ENCODE results near the gene METTL4.

Gene METTL4

GRCh38 chr18:2510416-2510815 is 60.9 kb downstream of the METTL4 start:
- TF ChIP-seq, protein P1, sequence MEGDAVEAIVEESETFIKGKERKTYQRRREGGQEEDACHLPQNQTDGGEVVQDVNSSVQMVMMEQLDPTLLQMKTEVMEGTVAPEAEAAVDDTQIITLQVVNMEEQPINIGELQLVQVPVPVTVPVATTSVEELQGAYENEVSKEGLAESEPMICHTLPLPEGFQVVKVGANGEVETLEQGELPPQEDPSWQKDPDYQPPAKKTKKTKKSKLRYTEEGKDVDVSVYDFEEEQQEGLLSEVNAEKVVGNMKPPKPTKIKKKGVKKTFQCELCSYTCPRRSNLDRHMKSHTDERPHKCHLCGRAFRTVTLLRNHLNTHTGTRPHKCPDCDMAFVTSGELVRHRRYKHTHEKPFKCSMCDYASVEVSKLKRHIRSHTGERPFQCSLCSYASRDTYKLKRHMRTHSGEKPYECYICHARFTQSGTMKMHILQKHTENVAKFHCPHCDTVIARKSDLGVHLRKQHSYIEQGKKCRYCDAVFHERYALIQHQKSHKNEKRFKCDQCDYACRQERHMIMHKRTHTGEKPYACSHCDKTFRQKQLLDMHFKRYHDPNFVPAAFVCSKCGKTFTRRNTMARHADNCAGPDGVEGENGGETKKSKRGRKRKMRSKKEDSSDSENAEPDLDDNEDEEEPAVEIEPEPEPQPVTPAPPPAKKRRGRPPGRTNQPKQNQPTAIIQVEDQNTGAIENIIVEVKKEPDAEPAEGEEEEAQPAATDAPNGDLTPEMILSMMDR (IDR thresholded peaks at IDR 0.05; ENCODE audit: borderline replicate concordance, control extremely low read depth, extremely low read depth, insufficient read depth, missing control alignments) = no peak
- no peak for DNase-seq (ENCODE audit: low spot score)
- in situ Hi-C loops (cut with MboI; ENCODE audit: low sequenced_read_pairs, unreplicated experiment) = no loop called here

GRCh38 chr18:2508678-2509077 is 62.6 kb downstream of the METTL4 start:
- DNase-seq (ENCODE audit: low spot score) = no peak
- TF ChIP-seq, protein P1 (IDR thresholded peaks at IDR 0.05; ENCODE audit: borderline replicate concordance, control extremely low read depth, extremely low read depth, insufficient read depth, missing control alignments) = no peak
- in situ Hi-C loops (cut with MboI; ENCODE audit: low sequenced_read_pairs, unreplicated experiment) = no loop called here

DNA sequence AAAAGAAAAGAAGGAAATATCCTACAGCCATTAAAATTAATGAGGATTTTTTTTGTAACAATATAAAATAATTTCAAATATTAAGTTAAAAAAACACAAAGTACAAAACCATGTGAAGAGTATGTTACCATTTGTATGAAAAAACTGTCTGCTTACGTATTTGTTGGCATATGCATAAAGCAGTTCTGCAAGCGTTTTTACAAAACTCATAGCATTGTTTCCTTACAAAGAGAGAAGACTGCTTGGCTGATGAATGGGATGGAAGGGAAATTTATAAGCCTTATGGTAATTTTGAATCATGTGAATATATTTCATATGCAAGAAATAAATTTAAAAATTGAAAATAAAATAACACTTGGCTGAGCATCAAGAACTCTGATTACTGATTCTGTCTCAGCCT is 63.1 kb downstream of the METTL4 start:
- in situ Hi-C loops (cut with MboI; ENCODE audit: low sequenced_read_pairs, unreplicated experiment) = no loop called here
- TF ChIP-seq, protein P1 (IDR thresholded peaks at IDR 0.05; ENCODE audit: borderline replicate concordance, control extremely low read depth, extremely low read depth, insufficient read depth, missing control alignments) = no peak
- no peak for DNase-seq (ENCODE audit: low spot score)

DNA sequence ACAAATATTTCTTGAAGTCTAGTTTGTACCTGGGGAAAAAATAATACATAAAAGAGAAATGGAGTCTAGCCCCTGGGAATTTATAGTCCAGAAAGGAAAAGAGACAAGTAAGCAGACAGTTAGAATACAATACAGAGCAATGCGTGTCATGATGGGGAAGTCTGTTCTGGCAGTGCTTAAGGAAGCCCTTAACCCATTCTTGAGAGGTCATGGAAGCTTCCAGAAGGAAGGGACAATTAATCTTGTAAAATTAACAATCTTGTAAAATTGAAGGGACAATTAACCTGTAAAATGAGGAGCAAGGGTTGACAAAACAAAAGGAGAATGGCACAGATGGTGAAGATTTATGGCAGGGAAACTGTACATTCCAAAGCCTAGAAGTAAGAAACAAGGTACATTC is 66.7 kb downstream of the METTL4 start:
- in situ Hi-C loops (cut with MboI; ENCODE audit: low sequenced_read_pairs, unreplicated experiment) = no loop called here
- DNase-seq (ENCODE audit: low spot score) = no peak
- TF ChIP-seq, protein P1 (IDR thresholded peaks at IDR 0.05; ENCODE audit: borderline replicate concordance, control extremely low read depth, extremely low read depth, insufficient read depth, missing control alignments) = no peak

GRCh38 chr18:2502880-2503279 is 68.4 kb downstream of the METTL4 start:
- in situ Hi-C loops (cut with MboI; ENCODE audit: low sequenced_read_pairs, unreplicated experiment) = no loop called here
- DNase-seq (ENCODE audit: low spot score) = no peak
- TF ChIP-seq, protein P1 (IDR thresholded peaks at IDR 0.05; ENCODE audit: borderline replicate concordance, control extremely low read depth, extremely low read depth, insufficient read depth, missing control alignments) = no peak

DNA sequence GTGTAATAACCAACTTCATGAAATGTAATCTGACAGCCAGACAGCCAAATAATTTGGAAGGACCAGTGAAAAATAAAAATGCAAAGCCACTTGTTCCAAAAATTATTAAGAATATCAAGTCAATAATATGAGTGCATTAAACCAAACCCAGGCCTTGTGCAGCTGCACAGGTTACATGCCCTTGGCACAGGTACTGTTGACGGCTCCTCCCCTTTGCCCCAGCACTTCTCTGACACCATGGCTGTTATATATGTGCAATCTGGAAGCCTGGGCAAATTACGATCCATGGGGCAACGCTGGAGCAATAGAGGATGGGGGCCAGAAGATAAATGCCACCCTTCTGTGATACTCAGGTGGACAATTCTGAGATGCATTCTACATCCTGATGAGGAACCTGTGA is 68.9 kb downstream of the METTL4 start:
- TF ChIP-seq, protein P1 (IDR thresholded peaks at IDR 0.05; ENCODE audit: borderline replicate concordance, control extremely low read depth, extremely low read depth, insufficient read depth, missing control alignments) = no peak
- no peak for DNase-seq (ENCODE audit: low spot score)
- in situ Hi-C loops (cut with MboI; ENCODE audit: low sequenced_read_pairs, unreplicated experiment) = no loop called here

DNA sequence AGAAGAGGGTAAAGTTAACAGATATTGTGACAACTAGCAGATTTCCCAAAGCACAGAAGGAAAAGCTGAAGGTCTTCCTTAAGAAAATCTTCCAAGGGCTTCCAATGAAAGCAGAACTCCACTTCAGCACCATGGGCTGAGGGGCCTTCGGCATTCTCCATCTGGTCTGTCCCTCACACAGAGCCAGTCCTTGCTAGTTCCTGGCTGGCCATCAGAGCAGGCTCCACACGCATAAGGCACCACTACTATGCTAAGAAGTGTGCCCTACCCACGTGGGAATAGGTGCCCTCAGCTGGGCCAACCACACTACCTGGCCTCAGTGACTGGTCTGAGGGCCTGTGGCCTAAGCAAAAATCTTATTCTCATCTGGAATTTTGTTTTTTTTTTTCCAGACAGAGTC is 73.5 kb downstream of the METTL4 start:
- TF ChIP-seq, protein P1 (IDR thresholded peaks at IDR 0.05; ENCODE audit: borderline replicate concordance, control extremely low read depth, extremely low read depth, insufficient read depth, missing control alignments) = no peak
- DNase-seq (ENCODE audit: low spot score) = no peak
- in situ Hi-C loops (cut with MboI; ENCODE audit: low sequenced_read_pairs, unreplicated experiment) = no loop called here
